GM11168 (cell line): ENCODE measurements around the gene CYB5B.
"Not testable (repeated sequence)": the region's sequence is repeated elsewhere in the genome, so short reads cannot be mapped to it uniquely, and the experiment has no call there.

Experiments used
- in situ Hi-C: fragments of 300-500 bp; cut with MboI; formaldehyde crosslinking; loops from one replicate; pipeline ENCODE4 v1.12.0; 2022; ENCODE audit warnings: low sequenced_read_pairs; ENCODE audit not compliant: unreplicated experiment

The CYB5B gene

DNA sequence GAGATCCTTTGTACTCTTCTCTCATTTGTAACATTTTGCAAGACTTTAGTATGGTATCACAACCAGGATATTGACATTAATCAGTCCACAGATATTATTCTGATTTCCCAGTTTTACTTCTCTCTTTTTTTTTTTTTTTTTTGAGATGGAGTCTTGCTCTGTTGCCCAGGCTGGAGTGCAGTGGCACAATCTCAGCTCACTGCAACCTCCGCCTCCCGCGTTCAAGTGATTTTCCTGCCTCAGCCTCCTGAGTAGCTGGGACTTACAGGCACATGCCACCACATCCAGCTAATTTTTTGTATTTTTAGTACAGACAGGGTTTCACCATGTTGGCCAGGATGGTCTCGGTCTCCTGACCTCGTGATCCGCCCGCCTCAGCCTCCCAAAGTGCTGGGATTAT lies 16.6 kb downstream of the CYB5B start:
- in situ Hi-C loops: not testable (repeated sequence)

GRCh38 chr16:69443927-69444631 lies 19.7 kb downstream of the CYB5B start:
- in situ Hi-C loops: no loop called here

DNA sequence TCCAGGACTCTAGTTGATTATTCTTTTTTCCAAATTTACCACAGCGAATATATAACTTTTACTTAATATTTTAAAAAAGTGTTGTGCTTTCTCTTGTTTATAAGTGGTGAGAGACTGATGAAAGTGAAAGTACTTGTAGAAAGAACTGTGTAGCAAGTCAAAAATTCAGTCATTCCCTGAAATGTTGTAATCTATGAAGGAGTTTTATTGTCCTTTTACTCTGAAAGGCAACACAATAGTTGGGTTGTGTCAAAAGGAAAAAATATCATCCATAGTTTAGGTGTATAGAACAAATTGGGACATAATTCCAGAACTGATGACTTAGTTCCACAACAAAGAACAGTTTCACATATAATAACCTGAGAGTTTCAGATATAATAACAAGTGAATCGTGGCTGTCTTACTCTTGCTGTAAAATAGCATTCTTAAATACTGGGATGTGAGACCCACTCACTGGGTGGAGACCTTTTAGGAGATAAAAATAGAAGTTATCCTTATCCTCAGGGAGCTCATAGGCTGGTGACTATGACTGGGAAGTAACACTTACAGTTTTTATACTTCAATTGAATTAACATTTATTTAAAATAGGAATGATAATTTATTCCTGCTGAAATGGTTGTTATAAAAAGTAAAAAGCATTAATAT lies 20.6 kb downstream of the CYB5B start:
- in situ Hi-C loops: no loop called here

DNA sequence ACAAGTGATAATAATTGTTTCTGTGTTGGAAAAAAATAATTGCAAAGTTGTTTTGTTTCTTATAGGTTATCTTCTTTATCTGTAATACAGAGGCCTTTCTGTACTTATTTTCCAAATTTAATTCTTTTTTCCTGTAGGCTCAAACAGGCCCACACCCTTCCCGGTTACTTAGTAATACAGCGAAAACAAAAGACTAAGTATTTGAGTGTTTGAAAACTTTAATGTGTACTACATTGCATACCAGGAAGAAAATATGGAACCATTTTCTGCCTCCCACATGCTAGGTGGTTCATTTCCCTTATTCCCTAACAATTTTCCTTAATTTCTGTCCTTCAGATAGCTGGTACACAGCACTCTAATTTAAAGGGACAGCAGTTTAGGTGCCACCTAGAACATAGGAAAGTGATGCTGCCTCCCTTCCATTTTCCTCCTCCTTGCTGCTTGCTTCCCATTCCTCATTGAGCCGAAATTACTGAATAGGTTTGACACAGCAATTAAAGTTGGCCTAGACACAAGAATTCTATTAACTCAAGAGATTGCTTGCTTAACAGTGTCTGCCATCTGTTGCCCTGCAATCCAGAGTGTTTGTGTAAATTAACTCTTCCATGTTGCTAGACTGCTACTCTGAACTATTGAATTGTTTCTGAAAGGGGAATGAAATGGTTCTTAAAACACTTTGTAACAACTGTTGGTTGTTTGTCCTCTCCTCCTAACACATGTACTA lies 24.2 kb downstream of the CYB5B start:
- in situ Hi-C loops: no loop called here

DNA sequence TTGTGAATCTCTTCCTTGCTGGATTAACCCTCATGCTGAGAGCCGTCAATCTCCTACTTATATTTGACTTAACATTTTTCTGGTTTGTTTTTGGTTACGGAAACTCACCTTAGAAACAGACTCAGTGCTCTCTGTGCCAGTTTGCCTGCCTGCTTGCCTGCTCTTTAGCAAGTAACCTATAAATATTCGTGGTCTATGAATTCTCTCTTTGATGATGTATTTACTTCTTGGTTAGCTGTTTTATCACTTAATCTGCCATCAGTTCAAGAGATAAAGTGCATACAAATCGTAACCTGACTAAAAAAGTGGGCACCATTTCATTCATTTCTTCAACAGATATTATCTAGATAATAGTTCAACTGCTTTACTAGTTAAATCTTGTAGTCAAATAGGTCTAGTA lies 26.7 kb downstream of the CYB5B start:
- in situ Hi-C loops: no loop called here

- in situ Hi-C loops: no loop called here
Measured at GRCh38 chr16:69453936-69454335, 29.5 kb downstream of the CYB5B start.

DNA sequence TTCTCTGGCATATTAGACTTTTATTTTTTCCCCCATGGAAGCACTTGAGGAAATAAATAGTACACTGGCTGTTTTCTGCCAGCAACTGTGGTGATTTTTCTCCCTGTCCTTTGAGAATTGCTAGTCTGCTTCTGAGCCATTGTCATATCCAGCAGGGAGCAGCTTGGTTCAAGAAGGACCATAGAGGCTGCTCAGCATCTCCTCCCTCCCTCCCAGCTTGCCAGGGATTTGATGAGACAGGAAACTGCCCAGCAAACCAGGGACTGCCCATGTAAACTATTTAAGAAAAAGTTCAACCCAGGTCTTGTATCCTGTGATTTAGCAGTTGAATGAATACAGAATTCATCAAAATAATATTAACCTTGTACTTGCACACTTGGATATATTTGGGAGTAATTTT lies 39.5 kb downstream of the CYB5B start:
- in situ Hi-C loops: no loop called here

DNA sequence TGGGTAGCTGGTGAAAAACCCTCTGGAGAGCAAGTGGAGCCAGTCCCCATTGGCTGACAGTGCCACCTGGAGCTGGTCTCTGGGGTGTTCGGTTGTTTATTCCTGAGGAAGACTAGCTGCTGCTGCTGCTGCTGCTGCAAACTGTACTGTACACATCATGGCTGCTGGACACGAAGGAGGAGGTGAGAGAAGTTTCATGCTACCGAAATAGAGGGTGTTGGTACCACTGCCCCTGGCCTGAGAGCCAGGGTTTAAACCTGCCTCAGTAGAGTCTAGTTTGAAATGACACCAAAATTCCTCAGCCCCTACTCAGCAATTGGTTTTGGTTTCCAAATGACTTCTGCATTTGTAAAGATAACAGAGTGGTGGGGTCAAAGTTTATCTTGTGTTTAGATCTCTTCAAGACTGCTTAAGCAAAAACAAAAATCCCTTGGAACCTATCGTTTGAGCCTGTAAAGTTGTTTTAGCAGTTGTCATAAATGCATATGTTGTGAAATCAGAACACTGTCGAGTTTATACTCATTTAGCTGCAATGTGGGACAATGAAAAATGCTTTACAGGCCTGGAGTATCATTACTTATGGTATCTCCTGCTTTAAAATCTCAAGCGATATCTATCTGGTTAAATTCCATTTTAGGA lies 40.8 kb downstream of the CYB5B start:
- in situ Hi-C loops: no loop called here

GRCh38 chr16:69465881-69466280 lies 41.5 kb downstream of the CYB5B start:
- in situ Hi-C loops: no loop called here

GRCh38 chr16:69466547-69466946 lies 42.1 kb downstream of the CYB5B start:
- in situ Hi-C loops: no loop called here

DNA sequence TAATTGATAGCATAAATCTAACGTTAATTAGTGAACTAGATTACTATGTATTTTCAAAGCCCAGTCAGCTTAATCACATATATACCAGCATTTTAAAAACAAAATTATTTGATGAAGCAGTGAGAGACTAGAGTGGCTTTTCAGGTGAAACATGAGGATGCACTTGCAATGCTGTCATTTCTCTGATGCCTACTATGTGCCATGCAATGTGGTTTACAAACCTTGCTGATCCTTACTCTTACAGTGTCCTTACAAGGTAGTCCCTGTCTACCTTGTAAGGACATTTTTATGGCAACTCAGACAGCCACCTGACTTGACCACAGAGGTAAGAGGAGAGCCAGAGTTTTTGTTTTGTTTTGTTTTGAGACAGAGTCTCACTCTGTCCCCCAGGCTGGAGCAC lies 42.7 kb downstream of the CYB5B start:
- in situ Hi-C loops: no loop called here

- in situ Hi-C loops: no loop called here
Measured at GRCh38 chr16:69467531-69468204, 43.2 kb downstream of the CYB5B start.

DNA sequence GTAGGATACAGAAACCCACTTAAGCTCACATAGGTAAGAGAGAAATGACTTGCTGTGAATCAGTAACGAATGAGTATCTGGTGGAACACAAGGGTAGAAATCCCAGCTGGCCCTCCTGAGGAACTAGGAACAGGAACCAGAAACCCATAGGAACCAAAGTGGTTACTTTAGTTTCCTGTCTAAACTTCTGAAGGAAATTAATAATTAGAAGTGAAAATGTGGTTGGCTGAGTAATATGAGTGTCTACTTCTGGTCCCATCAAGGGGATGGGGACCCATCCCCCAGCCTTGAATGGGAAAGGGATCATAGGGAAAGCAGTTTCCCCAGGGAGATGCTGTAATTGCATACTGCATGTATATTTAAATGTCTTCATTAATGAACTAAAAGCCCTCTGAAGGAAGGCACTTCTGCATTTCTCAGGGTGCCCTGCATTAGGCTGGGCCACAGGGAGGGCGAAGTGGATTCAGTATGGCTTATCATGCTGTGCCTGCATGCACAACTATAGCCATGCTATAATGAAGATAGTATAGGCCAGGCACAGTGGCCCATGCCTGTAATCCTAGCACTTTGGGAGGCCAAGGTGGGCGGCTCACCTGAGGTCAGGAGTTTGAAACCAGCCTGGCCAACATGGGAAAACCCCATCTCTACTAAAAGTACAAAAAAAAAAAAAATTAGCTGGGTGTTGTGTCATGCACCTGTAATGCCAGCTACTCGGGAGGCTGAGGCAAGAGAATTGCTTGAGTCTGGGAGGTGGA lies 45.6 kb downstream of the CYB5B start:
- in situ Hi-C loops: no loop called here

- in situ Hi-C loops: no loop called here
Measured at GRCh38 chr16:69471121-69471520, 46.7 kb downstream of the CYB5B start.

DNA sequence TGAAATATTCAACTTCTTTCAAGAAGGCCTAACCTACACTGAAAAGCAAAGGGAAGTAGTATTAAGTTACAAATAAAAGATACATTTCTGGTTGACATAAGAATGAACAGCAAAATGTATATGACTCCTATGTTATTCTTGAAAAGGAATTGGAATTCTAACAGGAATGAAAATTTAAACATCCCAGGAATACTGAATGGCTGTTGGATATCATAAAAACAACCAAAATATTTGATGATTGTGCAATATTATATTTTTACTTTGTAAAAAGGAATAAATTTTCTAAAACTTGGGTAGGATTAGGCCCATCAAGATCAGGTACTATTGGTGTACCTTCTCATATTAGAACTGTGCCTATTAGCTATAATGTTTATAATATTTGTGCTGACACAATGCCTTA lies 50.0 kb downstream of the CYB5B start:
- in situ Hi-C loops: no loop called here

DNA sequence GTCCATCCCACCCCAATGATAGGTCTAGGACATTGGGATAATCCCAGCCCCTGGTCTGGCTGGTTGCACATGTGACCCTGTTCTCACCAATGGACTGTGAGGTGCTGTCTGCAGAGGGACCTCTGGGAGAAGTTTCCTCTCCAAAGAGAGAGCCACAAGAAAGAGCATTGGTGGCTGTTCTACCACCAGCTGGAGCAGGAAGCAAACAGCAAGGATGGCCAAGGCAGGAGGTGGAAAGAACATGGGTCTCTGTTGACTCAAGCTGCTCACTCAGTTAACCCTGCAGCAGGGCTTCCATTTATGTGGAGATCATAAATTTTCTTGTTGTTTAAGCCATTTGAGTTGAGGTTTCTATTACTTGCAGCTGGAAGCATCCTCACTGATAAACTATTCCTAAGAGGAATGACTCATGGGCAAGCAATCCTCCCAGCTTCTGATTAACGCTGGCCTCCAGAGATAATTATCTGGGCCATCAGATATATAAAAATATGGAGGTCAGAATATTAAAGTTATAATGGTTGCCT lies 52.6 kb downstream of the CYB5B start:
- in situ Hi-C loops: no loop called here

- in situ Hi-C loops: no loop called here
Measured at GRCh38 chr16:69477546-69477945, 53.1 kb downstream of the CYB5B start.

DNA sequence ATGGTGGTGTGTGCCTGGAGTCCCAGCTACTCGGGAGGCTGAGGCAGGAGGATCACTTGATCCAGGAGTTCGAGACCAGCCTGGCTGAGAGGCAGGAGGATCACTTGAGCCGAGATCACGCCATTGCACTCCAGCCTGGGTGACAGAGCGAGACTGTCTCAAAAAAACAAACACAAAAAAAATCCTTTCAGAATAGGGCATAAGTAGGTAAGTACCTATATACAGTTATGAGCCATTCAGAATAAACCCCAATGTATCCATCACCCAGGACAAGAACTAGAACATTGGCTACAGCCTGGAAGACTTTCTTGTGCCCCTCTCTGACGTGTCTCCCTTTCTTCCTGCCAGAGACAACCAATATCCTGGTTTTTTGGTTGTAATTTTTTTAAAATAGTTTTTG lies 54.3 kb downstream of the CYB5B start:
- in situ Hi-C loops: no loop called here

DNA sequence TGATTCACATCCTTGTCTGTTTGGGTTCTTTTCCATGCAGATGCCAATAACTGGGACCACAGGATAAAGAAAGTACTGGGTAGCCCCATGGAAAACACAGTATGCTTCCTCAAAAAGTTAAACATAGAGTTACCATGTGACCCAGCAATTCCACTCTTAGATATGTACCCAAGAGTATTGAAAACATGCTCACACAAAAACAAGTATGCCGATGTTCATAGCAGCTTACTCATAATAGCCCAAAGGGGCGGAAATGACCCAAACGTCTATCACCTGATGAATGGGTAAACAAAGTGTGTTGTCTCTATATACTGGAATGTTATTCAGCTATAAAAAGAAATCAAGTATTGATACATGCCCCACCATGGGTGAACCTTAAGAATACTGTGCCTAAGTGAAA lies 55.4 kb downstream of the CYB5B start:
- in situ Hi-C loops: no loop called here

- in situ Hi-C loops: no loop called here
Measured at GRCh38 chr16:69481901-69482341, 57.5 kb downstream of the CYB5B start.
